Subcutaneous adipose tissue (tissue), 4 donors: ENCODE measurements around the gene CREB3L1. TPM values are rescaled to one million over a fixed set of nuclear protein-coding genes. Genes with fewer than 3 reads are reported as not detected.

Experiments used
- total RNA-seq, 4 donors: library from RNA; depleted of rRNA; stranded (reverse); fragments of >200 nt; gene quantifications; one replicate each; pipeline ENCODE4 v1.1.0, GENCODE V29; 2016
- TF ChIP-seq, protein P1 (sequence below): fragments of 450-650 bp; IDR thresholded peaks from one replicate; pipeline ENCODE4 v1.5.1; 2016; ENCODE audit warnings: low read depth, mild to moderate bottlenecking, control low read depth, antibody characterized with exemption, moderate library complexity

The CREB3L1 gene
- total RNA-seq, 4 donors from 2014 or later = 0.44 to 4.9 (median 2.5) TPM

DNA sequence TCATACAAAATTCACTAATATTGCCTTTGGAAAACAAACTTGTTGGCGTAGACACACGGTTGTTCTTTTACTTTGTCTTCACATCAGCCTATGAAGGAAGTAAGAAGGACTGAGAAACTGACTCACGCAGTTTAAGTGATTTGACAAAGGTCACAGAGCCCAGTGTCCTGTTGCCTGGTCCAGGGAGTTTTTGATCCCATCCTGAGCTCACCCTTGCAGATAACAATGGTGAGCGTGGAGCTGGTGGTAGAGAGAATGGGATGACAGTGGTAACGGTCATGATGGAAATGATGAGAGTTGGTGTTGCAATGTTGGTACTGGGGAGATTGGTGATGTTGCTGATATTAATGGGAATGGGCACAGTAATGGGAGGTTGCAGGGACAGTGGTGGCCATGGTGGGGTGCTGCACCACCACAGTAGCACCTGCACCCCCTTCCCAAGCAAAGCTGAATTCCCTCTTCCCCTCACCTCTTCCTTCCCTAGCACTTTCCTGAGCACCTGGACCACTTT, 22.0 kb downstream of the CREB3L1 start:
- TF ChIP-seq, protein P1, sequence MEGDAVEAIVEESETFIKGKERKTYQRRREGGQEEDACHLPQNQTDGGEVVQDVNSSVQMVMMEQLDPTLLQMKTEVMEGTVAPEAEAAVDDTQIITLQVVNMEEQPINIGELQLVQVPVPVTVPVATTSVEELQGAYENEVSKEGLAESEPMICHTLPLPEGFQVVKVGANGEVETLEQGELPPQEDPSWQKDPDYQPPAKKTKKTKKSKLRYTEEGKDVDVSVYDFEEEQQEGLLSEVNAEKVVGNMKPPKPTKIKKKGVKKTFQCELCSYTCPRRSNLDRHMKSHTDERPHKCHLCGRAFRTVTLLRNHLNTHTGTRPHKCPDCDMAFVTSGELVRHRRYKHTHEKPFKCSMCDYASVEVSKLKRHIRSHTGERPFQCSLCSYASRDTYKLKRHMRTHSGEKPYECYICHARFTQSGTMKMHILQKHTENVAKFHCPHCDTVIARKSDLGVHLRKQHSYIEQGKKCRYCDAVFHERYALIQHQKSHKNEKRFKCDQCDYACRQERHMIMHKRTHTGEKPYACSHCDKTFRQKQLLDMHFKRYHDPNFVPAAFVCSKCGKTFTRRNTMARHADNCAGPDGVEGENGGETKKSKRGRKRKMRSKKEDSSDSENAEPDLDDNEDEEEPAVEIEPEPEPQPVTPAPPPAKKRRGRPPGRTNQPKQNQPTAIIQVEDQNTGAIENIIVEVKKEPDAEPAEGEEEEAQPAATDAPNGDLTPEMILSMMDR = no peak

DNA sequence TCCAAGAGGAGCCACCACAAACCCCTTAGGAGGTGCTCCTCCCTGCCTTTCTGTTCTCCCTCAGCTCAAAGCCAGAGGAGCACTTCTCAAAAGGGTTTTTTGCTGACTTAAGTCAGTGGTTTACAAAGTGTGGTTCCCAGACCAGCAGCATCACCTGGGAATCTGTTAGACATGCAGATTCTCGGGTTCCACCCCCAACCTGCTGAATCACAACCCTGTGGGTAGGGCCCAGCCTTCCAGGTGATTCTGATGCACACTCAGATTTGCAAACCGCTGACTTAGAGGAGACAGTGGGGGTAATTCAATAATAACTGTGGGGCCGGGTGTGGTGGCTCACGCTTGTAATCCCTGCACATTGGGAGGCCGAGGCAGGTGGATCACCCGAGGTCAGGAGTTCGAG, 22.8 kb downstream of the CREB3L1 start:
- TF ChIP-seq, protein P1 = no peak

DNA sequence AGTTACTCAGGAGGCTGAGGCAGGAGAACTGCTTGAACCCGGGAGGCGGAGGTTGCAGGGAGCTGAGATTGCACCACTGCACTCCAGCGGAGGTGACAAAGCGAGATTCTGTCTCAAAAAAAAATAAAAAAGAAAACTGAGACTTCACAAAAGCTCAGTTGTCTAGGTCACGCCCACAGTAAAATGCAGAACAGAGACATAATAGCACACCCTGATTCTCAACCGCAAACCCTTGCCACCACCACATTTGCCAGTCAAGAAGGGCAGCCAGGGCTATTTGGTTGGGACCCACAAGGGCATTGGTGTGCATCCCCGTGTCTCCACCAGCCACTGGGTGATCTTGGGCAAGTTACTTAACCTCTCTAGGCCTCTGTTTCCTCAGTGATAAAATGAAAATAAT, 25.4 kb downstream of the CREB3L1 start:
- TF ChIP-seq, protein P1 = no peak

DNA sequence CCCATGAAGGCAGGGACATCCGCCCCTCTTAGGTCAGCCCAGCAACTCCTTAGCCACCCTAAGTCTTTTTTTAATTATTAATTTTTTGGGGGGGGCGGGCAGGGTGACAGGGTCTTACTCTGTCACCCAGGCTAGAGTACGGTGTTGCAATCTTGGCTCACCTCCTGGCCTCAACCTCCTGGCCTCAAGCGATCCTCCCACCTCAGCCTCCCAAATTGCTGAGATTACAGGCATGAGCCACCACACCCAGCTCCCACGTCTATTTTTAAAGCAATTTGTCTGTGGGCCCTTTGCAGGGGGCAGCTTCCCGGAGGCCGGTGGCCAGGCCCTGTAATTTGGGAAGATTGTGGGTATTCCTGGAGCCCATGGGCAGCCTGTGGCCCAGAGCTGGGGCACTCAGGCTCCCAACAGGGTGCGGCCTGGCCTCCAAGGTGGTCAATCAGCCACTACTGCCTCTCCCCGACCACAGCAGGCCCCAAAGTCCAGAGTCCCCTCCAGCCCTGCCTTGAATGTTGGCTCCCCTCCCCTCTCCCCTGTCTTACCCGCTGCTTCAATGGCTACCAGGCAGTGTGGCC, 27.2 kb downstream of the CREB3L1 start:
- TF ChIP-seq, protein P1 = no peak

DNA sequence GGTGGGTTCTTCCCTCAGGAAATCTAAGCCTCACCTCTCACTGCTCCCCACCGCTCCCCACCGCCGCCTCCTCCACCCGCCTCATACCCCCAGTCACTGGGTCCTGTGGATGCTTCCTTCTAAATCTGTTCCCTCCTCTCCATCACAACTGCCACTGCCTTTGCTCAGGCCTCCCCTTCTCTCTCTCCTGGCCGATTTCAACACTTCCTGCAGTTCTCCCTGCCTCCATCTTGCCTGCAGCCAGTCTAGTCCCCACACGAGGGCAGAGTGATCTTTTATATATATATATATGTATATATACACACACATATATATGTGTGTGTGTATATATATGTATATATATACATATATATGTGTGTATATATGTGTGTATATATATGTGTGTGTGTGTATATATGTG, 27.8 kb downstream of the CREB3L1 start:
- TF ChIP-seq, protein P1 = no peak

DNA sequence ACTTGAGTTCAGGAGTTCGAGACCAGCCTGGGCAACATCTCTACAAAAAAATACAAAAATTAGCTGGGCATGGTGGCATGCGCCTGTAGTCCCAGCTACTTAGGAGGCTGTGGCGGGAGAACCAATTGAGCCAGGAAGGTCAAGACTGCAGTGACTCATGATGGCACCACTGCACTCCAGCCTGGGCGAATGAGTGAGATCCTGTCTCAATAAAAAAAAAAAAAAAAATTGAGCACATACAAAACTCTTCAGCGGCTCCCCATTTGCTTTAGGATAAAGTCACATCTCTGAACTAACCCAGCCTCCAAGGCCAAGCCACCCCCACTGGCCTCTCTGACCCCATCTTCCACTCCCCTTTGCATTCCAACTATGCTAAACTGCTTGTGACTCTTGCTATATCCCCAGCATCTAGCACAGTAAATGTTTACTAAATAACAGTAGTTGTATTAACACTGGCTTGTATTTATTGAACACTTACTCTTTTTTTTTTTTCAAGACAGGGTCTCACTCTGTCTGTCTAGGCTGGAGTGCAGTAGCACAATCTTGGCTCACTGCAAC, 28.9 kb downstream of the CREB3L1 start:
- TF ChIP-seq, protein P1 = no peak

DNA sequence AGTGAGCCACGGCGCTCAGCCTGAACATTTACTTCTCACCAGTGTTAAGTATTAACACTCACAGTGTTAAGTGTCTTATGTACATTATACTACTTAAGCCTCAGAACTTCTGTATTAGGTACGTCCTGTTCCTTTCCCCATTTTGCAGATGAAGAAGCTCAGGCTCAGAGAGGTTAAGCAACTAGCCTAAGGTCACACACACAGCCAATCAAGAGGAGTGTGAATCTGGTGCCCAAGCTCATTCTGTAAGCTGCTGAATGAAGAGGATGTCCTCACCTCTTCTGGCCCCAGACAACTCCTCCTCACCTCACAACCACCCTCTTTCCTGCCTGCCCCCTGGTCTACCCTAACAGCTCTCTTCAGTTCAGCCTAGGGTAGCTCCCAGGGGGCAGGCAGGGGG, 29.9 kb downstream of the CREB3L1 start:
- TF ChIP-seq, protein P1 = no peak
